Sigmoid colon (tissue), 4 donors: ENCODE results near the gene THOC5.
A peak's percentile ranks its signal among the peaks of the same experiment; 100 is the strongest.

Experiments used
- EP300 ChIP-seq, 4 donors: sonication (generic); formaldehyde crosslinking; IDR thresholded peaks; one replicate each; pipeline ENCODE4 v1.6.1; 2017; ENCODE audit warnings: antibody characterized with exemption in 4 of 4
- POLR2A ChIP-seq, 2 donors: fragments of 450-650 bp; IDR thresholded peaks; one replicate each; pipeline ENCODE4 v1.6.1; 2016; ENCODE audit warnings: antibody characterized with exemption in 2 of 2, mild to moderate bottlenecking in 2 of 2, moderate library complexity in 2 of 2
- POLR2AphosphoS5 ChIP-seq, 4 donors: sonication (generic); formaldehyde crosslinking; IDR thresholded peaks; one replicate each; pipeline ENCODE4 v1.6.1; 2017; ENCODE audit warnings: antibody characterized with exemption in 4 of 4
- TF ChIP-seq, protein P1 (sequence below), 4 experiments: fragments of 450-650 bp in 3 of 4; fragments of 200-600 bp in 1 of 4; IDR thresholded peaks; one replicate each; pipeline ENCODE4 v1.5.1; 2016 to 2019; ENCODE audit warnings: antibody characterized with exemption in 4 of 4, mild to moderate bottlenecking in 3 of 4, moderate library complexity in 2 of 4

DNA sequence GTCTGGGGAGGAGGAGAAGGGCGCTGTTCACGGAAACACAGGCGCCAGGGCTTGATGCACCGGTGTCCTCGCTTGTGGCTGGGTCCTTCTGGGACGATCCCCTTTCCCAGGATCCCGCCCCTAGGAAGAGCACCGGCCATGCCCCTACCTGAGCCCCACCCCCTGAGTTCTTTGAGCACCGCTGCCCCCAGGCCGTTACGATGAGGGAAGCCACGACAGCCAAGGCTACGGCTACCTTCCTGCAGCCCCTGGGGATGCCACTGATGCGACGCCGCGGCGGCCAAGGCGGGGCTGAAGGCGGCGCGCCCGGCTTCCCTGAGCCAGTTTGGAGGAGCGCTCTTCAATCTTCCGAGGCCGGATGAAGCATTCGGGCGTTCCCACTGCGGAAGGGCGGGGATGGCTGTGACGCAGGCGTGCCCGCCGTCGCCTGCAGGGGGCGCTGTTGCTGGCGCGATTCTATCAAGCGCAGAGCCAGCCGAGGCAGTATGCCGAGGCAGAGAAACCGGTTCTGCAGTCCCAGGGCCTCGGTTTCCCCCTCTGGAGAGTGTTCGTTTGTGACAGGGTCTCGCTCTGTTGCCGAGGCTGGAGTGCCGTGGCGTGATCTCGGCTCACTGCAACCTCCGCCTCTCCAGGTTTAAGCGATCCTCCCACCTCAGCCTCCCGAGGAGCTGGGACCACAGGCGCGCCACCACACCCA, 83.2 kb downstream of the THOC5 start:
- no peak for TF ChIP-seq POLR2A (IDR thresholded peaks at IDR 0.05)
- no peak for TF ChIP-seq POLR2AphosphoS5 (IDR thresholded peaks at IDR 0.05)
- TF ChIP-seq, protein P1, sequence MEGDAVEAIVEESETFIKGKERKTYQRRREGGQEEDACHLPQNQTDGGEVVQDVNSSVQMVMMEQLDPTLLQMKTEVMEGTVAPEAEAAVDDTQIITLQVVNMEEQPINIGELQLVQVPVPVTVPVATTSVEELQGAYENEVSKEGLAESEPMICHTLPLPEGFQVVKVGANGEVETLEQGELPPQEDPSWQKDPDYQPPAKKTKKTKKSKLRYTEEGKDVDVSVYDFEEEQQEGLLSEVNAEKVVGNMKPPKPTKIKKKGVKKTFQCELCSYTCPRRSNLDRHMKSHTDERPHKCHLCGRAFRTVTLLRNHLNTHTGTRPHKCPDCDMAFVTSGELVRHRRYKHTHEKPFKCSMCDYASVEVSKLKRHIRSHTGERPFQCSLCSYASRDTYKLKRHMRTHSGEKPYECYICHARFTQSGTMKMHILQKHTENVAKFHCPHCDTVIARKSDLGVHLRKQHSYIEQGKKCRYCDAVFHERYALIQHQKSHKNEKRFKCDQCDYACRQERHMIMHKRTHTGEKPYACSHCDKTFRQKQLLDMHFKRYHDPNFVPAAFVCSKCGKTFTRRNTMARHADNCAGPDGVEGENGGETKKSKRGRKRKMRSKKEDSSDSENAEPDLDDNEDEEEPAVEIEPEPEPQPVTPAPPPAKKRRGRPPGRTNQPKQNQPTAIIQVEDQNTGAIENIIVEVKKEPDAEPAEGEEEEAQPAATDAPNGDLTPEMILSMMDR (IDR thresholded peaks at IDR 0.05): peak; percentile 40 to 62 (median 58)
- no peak for TF ChIP-seq EP300 (IDR thresholded peaks at IDR 0.05)
